Measurements from ENCODE around the gene RAVER1. TPM values are rescaled to one million over a fixed set of nuclear protein-coding genes. Genes with fewer than 3 reads are reported as not detected.
A peak's percentile ranks its signal among the peaks of the same experiment; 100 is the strongest.

RAVER1 gene
- total RNA-seq, 4 donors from 2014 or later: 15.6 to 33.2 (median 21.8) TPM

GRCh38 chr19:10356431-10356830 is 23.1 kb upstream of the RAVER1 start:
- ATAC-seq: no peak

GRCh38 chr19:10353793-10354391 is 20.6 kb upstream of the RAVER1 start:
- Histone ChIP-seq H3K27ac (peak overlapping the region in 2 of 4 donors; percentile 60 to 65), H3K4me1 (peaks cover 0 to 17% (median 5%) of the 10 kb centered on the region in 3 donors), H3K4me3 (peak overlapping the region in 1 of 2 donors; percentile 26), H3K36me3 (peaks cover 0 to 100% of the 10 kb centered on the region in 2 donors), H3K9me3 (no peaks in the 10 kb centered on the region), H3K27me3 (no peaks in the 10 kb centered on the region)
- ATAC-seq: peak; percentile 46
- 80% methylated on average over 1 of the region's 32 CpGs; no CpG with 5 or more reads in 1 of the 2 donors for WGBS, 2 donors (ENCODE audit: low coverage in 1 of 2)
- TF ChIP-seq CTCF (IDR thresholded peaks at IDR 0.05) (no peak), EP300 (IDR thresholded peaks at IDR 0.05) (no peak), POLR2AphosphoS5 (IDR thresholded peaks at IDR 0.05) (no peak), POLR2A (IDR thresholded peaks at IDR 0.05) (no peak)

More at GRCh38 chr19:10356431-10356830, 23.1 kb upstream of the RAVER1 start:
- Histone ChIP-seq H3K27me3 (no peaks in the 10 kb centered on the region), H3K4me3 (no peak overlapping the region), H3K9me3 (no peaks in the 10 kb centered on the region), H3K4me1 (peaks cover 0 to 17% (median 5%) of the 10 kb centered on the region in 3 donors), H3K36me3 (peaks cover 0 to 100% of the 10 kb centered on the region in 2 donors), H3K27ac (no peak overlapping the region)
- TF ChIP-seq CTCF (IDR thresholded peaks at IDR 0.05) (no peak), POLR2A (IDR thresholded peaks at IDR 0.05) (no peak), POLR2AphosphoS5 (IDR thresholded peaks at IDR 0.05) (no peak), EP300 (IDR thresholded peaks at IDR 0.05) (no peak)
- 70% methylated on average over 2 of the region's 12 CpGs; no CpG with 5 or more reads in 1 of the 2 donors for WGBS, 2 donors (ENCODE audit: low coverage in 1 of 2)

GRCh38 chr19:10352764-10353671 is 19.7 kb upstream of the RAVER1 start:
- peak overlapping the region in 1 of 2 donors; percentile 26 for H3K4me3 ChIP-seq

GRCh38 chr19:10346509-10346908 is 13.2 kb upstream of the RAVER1 start:
- Histone ChIP-seq H3K4me1 (no peaks in the 10 kb centered on the region), H3K27me3 (no peaks in the 10 kb centered on the region), H3K36me3 (peaks cover 0 to 26% of the 10 kb centered on the region in 2 donors), H3K4me3 (no peak overlapping the region), H3K27ac (no peak overlapping the region), H3K9me3 (no peaks in the 10 kb centered on the region)
- WGBS, 2 donors (ENCODE audit: low coverage in 1 of 2): 66 to 76% methylated on average over 5 to 9 of the region's 10 CpGs
- ATAC-seq: peak; percentile 51
- TF ChIP-seq CTCF (IDR thresholded peaks at IDR 0.05) (no peak), POLR2A (IDR thresholded peaks at IDR 0.05) (no peak), POLR2AphosphoS5 (IDR thresholded peaks at IDR 0.05) (no peak), EP300 (IDR thresholded peaks at IDR 0.05) (no peak)

More at GRCh38 chr19:10352764-10353671, 19.7 kb upstream of the RAVER1 start:
- 55 to 75% methylated on average over 11 to 17 of the region's 63 CpGs for WGBS, 2 donors (ENCODE audit: low coverage in 1 of 2)
- Histone ChIP-seq H3K27ac (peak overlapping the region in 3 of 4 donors; percentile 43 to 65 (median 60)), H3K4me1 (peaks cover 0 to 17% (median 5%) of the 10 kb centered on the region in 3 donors), H3K27me3 (no peaks in the 10 kb centered on the region), H3K36me3 (peaks cover 0 to 91% of the 10 kb centered on the region in 2 donors), H3K9me3 (no peaks in the 10 kb centered on the region)
- TF ChIP-seq POLR2A (IDR thresholded peaks at IDR 0.05) (no peak), POLR2AphosphoS5 (IDR thresholded peaks at IDR 0.05) (no peak), EP300 (IDR thresholded peaks at IDR 0.05) (no peak), CTCF (IDR thresholded peaks at IDR 0.05) (no peak)
- ATAC-seq: peak; percentile 55

Measured in gastroesophageal sphincter (tissue), 4 donors.